Fibroblast of mammary gland (primary cell): ENCODE measurements around the gene NCCRP1.
A peak's percentile ranks its signal among the peaks of the same experiment; 100 is the strongest.

ENCODE experiments used
- DNase-seq: peaks from one replicate; pipeline ENCODE4 v3.0.0-alpha.2; 2010; ENCODE audit warnings: low read depth
- H3K4me3 ChIP-seq: 2 replicates; pipeline ENCODE4 v1.5.1; 2011; ENCODE audit warnings: low read depth, mild to moderate bottlenecking, low read length, moderate library complexity; ENCODE audit not compliant: control insufficient read depth
- TF ChIP-seq, protein P1 (sequence below): conservative IDR thresholded peaks from 2 replicates; pipeline ENCODE4 v1.5.1; 2011; ENCODE audit warnings: low read depth, low read length, inconsistent platforms; ENCODE audit not compliant: control insufficient read depth, insufficient read depth

Gene NCCRP1

DNA sequence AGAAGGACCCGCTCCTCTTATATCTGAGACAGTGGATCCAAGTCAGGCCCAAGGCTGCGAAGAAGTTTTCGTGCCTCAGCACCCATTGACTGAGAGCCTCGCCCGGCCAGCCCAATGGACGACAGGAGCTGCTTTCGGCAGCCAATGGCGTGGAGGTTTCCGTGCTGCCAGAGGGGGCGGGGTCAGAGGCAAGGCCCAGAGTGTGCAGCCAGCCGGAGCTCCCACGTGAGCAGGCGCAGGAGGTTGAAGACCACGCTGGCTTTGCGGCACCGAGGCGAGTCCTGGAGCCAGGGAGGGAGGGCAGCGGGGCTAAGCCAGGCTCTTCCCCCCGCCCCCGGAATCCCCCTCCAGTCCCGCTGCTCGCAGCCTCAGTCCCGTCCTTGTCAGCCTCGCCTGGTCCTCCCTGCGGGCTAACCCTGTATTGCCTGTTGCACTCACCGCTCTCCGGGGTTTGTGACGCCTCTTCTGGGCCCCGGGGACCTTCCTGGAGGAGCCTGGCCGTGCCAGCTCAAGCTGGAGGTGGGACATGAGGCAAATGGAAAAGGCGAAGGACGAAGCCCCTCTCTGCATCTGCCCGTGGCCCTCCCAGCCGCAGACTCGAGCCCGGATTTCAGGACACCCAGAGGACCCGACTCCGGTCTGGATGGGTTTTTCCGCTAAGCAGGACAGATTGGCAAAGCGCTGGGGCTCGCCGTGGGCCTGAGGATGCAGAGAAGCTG lies 50.3 kb downstream of the NCCRP1 start:
- no peak overlapping the region for H3K4me3 ChIP-seq
- DNase-seq, result peak; percentile 8
- TF ChIP-seq, protein P1, sequence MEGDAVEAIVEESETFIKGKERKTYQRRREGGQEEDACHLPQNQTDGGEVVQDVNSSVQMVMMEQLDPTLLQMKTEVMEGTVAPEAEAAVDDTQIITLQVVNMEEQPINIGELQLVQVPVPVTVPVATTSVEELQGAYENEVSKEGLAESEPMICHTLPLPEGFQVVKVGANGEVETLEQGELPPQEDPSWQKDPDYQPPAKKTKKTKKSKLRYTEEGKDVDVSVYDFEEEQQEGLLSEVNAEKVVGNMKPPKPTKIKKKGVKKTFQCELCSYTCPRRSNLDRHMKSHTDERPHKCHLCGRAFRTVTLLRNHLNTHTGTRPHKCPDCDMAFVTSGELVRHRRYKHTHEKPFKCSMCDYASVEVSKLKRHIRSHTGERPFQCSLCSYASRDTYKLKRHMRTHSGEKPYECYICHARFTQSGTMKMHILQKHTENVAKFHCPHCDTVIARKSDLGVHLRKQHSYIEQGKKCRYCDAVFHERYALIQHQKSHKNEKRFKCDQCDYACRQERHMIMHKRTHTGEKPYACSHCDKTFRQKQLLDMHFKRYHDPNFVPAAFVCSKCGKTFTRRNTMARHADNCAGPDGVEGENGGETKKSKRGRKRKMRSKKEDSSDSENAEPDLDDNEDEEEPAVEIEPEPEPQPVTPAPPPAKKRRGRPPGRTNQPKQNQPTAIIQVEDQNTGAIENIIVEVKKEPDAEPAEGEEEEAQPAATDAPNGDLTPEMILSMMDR, result no peak

DNA sequence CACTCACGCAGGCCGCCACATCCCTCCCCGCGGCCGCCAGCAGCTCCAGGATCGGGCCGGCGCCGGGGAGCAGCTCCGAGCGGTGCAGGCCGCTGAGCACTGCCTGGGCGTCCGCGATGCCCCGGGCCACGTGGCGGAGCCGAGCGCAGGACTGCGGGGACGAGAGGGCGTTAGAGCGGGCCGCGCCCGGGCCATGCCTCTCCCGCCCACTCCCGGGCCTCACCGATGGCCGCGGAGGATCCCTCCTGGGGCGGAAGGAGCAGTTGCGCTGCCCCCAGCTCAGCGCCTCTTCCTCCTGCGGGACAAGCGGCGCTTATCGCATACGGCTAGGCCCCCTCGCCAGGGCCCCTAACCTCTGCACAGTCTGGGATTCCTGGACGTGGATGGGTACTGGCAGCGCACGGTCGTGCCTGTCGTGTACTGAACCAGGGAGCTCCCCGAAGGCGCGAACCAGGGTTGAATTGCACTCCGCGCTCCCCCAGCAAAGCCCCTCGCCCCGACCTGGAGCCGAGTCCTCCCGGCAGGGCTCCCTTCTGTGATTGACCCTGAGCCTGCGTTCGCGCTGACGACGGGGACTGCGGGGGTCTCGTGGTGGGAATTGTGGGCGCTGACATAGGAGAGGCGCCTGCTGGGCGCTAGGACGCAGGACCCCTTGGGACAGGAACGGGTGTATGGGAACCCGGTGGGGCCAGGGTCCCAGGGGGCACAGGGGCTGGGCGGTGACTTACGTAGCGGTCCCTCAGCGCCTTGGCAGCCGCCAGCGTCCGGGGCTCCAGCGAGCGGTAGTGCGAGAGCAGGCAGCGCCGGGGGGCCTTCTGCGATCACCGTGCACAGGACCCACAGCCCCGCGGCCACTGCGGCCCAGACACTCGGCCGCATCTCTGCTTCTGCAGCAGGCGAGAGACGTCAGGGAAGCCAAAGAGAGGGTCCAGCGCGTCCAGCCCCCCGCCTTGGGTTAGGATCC lies 51.2 kb downstream of the NCCRP1 start:
- no peak for DNase-seq
- no peak overlapping the region for H3K4me3 ChIP-seq
- TF ChIP-seq, protein P1, result no peak

DNA sequence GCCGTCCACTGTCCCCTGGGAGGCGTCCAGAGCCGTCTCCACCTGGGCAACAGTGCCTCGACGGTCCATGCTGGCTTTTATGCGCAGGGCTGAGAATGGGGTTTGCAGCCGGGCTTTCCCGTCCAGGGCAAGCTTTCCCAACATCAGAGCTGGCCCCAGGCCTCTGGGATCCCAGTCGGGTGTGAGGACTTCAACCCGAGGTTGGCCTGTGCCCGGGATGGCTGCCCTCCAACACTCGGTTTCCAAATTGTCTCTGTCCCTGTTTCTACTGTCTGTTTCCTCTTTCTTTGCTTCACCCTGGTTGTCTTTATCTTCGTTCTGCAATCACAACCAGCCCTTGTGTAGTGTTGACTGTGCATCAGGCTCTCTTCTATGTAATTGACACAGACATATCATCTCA lies 52.0 kb downstream of the NCCRP1 start, which contains the start of gene IFNL4:
IFNL4 (minus strand) TSS at position 51 of the 400 bp plus-strand sequence.
- H3K4me3 ChIP-seq, result no peak within 1 kb of the TSS
- TF ChIP-seq, protein P1, result no peak
- no peak for DNase-seq

DNA sequence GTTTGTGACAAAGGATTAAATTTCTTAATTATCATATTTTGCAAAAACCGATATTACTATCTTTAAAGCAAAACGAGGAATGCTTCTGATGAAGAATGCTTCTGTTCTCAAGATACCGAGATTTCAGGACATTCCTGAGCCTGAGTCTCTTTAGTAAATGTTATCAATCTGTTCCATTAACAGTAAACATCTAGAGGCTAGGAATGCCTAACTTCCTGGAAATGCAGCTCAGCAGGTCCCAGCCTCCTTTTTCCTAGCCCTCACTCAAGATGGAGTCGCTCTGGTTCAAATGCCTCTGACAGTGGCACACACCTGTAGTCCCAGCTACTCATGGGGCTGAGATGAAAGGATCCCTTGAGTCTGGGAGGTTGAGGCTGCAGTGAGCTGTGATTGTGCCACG lies 54.3 kb downstream of the NCCRP1 start:
- TF ChIP-seq, protein P1, result no peak
- H3K4me3 ChIP-seq, result no peak overlapping the region
- no peak for DNase-seq
